Measurements from ENCODE around the gene ARFGAP1.
"Not testable (repeated sequence)": the region's sequence is repeated elsewhere in the genome, so short reads cannot be mapped to it uniquely, and the experiment has no call there.

The ARFGAP1 gene

GRCh38 chr20:63241272-63241671, 31.3 kb upstream of the ARFGAP1 start:
- no peak for DNase-seq

- DNase-seq, result no peak
Observed at GRCh38 chr20:63242736-63243135, 29.9 kb upstream of the ARFGAP1 start.

- DNase-seq, result no peak
Observed at GRCh38 chr20:63243604-63244247, 28.9 kb upstream of the ARFGAP1 start.

GRCh38 chr20:63244468-63244867, 28.1 kb upstream of the ARFGAP1 start:
- no peak for DNase-seq

- no peak for DNase-seq
Observed at GRCh38 chr20:63246490-63247288, 25.9 kb upstream of the ARFGAP1 start.

- DNase-seq, result no peak
Observed at GRCh38 chr20:63247671-63248228, 24.9 kb upstream of the ARFGAP1 start.

GRCh38 chr20:63248835-63249591, 23.6 kb upstream of the ARFGAP1 start:
- no peak for DNase-seq

GRCh38 chr20:63249891-63250290, 22.7 kb upstream of the ARFGAP1 start:
- no peak for DNase-seq

GRCh38 chr20:63251350-63251749, 21.3 kb upstream of the ARFGAP1 start:
- DNase-seq, result not testable (repeated sequence)

- DNase-seq, result no peak
Observed at GRCh38 chr20:63252284-63252711, 20.3 kb upstream of the ARFGAP1 start.

GRCh38 chr20:63253065-63253437, 19.6 kb upstream of the ARFGAP1 start:
- DNase-seq, result no peak

GRCh38 chr20:63253438-63254231, 19.0 kb upstream of the ARFGAP1 start:
- no peak for DNase-seq

GRCh38 chr20:63254232-63254605, 18.4 kb upstream of the ARFGAP1 start, which contains the start of gene NKAIN4:
Gene NKAIN4, minus strand, starts transcription at chr20:63254463. Its CDS starts 13 bp downstream, at chr20:63254450.
- no peak for DNase-seq

GRCh38 chr20:63254606-63255384, 17.8 kb upstream of the ARFGAP1 start:
- no peak for DNase-seq

GRCh38 chr20:63255931-63256704, 16.5 kb upstream of the ARFGAP1 start:
- no peak for DNase-seq

- DNase-seq, result no peak
Observed at GRCh38 chr20:63256954-63257353, 15.7 kb upstream of the ARFGAP1 start.

GRCh38 chr20:63257629-63258028, 15.0 kb upstream of the ARFGAP1 start:
- DNase-seq, result no peak

GRCh38 chr20:63258781-63259180, 13.8 kb upstream of the ARFGAP1 start:
- DNase-seq, result no peak

GRCh38 chr20:63259734-63260460, 12.7 kb upstream of the ARFGAP1 start:
- DNase-seq, result no peak

GRCh38 chr20:63260521-63260920, 12.1 kb upstream of the ARFGAP1 start:
- DNase-seq, result no peak

All from GOT3 (cell line).